Hematopoietic multipotent progenitor cell treated with erythropoietin and hydrocortisone succinate and interleukin-3 and kit ligand, for 17 days (in vitro differentiated cells): Measurements from ENCODE around the gene ZNF469.
"Not testable (repeated sequence)": the region's sequence is repeated elsewhere in the genome, so short reads cannot be mapped to it uniquely, and the experiment has no call there.

Source experiments
- DNase-seq: peaks from one replicate; pipeline ENCODE4 v3.0.0-alpha.2; 2015; ENCODE audit warnings: low spot score

The ZNF469 gene

DNA sequence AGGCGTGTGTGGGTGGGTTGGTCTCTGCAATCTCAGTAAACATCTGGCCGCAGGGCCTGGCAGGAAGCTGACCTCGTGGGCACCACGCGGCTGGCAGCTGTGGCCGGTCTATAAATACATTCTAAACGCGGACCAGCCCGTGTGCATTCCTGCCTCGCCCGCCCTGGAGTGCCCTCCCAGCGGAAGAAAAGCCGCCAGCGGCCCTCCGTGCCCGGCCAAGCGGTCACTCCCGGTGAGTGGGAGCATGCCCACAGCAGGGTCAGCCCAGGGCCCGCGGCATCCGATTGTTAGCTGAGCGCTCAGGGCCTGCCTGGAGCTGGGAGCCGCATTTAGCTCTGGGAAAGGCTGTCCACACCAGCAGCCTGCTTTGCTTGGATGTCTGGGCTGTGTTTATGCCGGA lies 10.3 kb downstream of the ZNF469 start:
- no peak for DNase-seq

DNA sequence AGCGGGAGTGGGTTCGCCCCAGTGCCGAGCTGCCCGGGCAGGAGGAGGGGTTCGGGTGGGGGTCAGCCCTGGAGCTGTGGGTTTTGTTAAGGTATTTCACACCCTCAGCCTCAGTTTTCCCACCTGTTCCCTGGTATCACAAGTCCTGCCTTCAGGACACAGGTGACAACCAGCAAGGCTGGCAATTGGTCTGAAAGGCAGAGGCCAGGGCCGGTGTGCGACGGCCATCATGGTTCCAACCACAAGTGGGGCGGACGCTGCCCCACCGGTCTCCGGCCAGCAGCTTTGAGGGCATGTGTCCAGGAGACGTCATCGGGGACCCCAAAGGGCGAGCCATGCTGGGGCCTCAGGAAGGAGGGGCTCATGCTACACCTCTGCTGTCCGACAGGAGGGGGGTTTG lies 10.8 kb downstream of the ZNF469 start:
- no peak for DNase-seq

DNA sequence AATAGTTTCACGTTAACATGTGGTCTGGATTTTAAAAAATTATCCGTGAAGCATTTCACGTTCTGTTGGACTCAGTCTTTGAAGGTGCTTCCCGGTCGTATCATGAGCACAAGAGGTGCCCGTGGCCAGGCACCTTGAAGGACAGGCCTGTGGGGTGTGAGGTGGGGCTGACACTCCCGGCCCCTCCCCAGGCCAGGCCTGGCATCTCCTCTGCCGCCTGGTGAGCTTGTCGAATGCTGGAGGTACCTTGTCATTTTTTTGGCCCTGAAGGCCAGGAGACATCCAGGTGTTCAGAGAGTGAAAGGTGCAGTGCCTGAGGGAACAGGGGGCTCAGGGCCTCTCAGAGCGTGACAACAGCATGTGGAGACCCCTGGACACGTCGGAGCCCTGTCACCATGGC lies 11.7 kb downstream of the ZNF469 start:
- no peak for DNase-seq

DNA sequence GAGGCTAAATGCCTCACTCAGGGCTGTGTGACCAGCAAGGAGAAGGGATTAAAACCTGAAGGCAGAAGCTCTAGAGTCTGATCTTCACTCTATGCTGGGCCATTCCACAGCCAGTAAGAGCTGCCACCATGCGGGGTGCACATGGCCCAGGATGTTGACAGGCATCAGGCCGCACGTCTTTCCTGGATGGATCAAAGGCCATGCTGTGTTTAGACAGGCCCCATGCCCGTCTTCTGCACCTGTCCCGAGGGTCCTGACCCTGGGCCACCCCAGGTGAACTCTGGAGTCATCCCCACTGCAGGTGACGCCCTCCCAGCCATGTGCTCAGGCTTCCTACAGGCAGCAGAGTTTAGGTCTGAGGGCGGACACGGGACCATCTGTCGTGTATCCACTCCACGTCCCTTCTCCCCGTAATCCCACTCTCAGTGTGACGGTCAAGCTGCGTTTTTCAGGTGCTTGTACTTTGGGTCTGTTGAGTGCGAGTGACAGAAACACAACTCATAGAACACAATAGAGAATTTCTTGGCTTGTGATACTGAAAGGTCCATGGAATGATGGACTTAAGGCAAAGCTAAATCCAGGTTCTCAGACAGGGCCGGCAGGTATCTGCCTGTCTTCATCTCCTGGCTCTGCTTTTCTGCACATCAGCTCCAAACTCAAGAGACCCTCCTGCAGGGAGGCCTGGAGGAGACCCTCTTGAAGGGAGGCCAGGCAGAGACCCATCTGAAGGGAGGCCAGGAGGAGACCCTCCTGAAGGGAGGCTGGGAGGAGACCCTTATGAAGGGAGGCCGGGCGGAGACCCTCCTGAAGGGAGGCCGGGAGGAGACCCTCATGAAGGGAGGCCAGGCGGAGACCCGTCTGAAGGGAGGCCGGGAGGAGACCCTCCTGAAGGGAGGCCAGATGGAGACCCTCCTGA lies 13.2 kb downstream of the ZNF469 start:
- no peak for DNase-seq

DNA sequence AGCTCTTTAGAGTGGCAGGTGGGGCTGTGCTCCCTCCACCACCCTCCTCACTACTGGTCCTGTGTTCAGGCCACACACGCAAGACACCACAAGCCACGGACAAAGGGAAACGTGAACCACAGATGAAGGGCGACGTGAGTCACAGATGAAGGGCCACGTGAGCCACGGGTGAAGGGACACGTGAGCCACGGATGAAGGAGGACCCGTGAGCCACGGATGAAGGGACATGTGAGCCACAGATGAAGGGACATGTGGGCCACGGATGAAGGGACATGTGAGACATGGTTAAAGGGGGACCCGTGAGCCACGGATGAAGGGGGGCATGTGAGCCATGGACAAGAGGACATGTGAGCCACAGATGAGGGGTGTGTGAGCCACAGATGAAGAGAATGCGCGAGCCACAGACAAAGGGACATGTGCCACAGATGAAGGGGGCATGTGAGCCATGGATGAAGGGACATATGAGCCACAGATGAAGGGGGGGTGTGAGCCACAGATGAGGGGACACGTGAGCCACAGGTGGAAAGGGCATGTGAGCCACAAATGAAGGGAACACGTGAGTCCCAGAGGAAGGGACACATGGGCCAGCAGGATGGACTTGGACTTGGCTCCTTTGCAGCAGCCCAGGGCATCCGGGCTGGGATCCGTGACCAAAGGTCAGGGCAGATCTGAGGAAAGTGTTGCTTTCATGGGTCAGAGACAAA lies 15.6 kb downstream of the ZNF469 start:
- DNase-seq = no peak

DNA sequence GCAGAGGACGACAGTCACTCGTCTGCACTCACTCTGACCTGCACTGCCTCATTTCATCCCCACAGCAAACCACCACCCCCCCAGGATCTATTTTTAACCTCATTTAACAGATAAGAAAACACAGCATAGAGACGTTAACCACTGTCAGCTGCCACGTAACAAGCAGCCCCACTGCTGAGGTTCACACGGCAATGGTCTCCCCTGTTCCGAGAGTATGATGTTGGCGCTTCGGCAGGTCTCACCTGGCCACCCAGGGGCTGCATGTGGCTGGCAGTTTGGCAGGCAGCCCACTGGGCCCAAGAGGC lies 16.1 kb downstream of the ZNF469 start:
- no peak for DNase-seq

DNA sequence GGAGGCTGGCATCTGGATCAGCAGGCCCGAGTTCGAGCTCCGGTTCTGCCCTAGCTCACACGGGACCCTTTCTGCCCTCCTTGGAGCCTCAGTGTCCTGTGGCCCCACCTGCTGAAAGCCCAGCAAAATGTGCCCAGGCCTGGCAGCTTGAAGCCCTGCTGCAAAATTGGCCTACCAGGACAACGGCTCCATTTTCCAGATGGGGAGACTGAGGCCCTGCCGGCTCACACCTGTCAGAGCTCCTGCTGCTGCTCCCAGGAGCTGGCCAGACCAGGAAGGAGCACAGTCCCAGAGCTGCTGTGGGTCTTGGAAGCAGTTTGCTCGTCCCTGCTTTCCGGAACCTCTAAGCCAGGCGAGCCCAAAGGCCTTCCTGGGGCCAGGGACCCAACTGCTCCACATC lies 17.4 kb downstream of the ZNF469 start:
- DNase-seq = no peak

DNA sequence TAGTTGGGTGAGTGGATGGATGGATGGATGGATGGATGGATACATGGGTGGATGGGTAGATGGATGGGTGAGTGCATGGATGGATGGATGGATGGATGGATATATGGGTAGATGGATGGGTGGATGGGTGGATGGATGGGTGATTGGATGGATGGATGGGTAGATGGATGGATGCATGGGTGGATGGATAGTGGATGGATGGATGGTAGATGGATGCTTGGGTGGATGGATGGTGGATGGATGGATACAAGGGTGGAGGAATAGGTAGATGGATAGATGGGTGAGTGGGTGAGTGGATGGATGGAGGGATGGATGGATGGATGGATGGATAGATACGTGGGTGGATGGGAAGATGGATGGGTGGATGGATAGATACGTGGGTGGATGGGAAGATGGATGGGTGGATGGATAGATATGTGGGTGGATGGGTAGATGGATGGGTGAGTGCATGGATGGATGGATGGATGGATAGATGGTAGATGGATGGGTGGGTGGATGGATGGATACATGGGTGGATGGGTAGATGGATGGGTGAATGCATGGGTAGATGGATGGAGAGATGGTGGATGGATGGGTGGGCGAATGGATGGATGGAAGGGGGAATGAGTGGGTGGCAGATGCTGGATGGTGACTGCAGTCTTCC lies 19.0 kb downstream of the ZNF469 start:
- DNase-seq = no peak

DNA sequence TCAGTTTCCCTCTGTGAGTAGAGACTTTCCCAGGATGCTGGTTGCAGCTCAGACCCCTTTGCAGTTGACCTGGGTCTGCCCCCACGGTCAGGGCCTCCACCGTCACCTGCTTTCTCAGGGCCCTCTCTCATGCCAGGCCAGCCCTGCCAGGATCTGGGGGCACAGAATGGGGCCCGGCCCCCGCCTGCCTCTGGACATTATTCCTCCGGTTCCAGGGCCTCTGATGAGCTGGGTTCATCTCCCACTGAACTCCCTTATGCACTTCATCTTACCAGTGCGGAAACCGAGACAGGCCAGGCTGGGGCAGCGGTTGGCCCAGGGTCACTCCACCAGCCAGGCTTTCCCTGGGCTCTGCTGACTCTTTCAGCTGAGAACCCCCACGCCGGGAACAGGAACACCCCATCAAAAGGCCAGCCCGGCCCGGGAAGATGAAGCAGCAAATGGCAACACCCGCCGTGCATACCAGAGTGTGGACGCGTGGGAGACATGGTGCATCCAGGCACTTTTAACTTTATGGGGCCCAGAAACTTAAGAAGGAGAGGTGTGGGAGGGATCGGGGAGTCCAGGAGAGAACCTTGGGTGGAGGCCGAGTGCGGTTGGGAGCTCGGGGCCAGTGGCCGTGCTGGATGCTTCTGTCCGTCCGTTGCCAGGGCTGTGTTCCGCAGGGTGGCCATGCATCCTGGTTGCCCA lies 19.9 kb downstream of the ZNF469 start:
- DNase-seq = no peak

DNA sequence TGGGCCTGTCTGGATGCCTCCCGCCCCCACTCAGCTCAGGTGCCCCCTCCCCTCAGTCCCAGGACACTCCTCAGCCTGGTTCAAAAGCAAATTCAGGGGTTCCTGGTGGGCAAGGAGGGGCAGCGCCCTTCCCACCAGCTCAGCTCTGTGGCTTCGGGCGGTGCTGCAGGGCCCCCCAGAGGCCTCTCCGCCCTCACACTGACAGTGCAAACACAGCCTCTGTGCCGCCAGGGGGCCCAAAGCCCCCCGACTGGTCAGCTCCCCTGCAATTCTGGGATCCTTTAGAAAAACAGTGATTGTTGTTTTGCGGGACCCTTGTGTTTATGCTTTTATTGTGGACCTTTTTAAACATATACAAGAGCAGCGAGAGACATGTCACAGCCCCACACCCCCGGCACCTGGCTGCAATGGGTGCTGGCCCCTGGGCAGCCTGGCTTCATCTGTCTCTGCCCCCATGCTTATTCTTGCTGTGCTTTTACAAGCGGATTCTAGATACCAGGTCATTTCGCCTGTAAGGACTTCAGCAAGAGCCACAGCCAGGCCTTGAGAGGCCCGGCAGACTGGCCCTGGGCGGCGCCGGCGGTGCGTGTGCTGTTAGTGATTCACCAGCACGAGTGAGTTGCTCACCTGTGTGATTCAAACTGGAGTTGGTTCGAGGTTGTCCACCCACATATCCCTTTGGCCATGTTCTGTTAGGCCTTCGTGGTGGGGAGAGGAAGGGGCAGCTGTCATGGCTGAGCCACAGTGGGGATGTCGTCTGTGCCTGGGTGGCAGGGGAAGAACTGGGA lies 21.2 kb downstream of the ZNF469 start:
- DNase-seq = no peak

DNA sequence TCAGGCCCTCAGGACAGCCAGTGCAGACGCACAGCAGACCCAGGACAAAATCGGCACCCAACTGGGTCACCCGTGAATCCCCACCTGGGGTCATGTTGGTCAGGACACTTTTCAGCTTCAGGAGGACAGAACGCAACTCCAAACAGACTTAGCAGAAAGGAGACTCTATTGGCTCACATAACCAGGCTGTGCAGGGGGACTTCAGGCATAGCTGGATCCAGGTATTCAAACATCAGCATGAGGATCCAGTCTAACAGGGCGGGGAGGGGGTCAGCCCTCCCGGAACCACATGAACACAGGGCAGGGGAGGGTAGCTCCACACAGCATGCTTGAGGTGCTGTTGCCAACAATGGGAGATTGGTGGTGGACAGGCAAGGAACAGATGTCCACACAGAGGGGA lies 22.0 kb downstream of the ZNF469 start:
- DNase-seq = no peak

DNA sequence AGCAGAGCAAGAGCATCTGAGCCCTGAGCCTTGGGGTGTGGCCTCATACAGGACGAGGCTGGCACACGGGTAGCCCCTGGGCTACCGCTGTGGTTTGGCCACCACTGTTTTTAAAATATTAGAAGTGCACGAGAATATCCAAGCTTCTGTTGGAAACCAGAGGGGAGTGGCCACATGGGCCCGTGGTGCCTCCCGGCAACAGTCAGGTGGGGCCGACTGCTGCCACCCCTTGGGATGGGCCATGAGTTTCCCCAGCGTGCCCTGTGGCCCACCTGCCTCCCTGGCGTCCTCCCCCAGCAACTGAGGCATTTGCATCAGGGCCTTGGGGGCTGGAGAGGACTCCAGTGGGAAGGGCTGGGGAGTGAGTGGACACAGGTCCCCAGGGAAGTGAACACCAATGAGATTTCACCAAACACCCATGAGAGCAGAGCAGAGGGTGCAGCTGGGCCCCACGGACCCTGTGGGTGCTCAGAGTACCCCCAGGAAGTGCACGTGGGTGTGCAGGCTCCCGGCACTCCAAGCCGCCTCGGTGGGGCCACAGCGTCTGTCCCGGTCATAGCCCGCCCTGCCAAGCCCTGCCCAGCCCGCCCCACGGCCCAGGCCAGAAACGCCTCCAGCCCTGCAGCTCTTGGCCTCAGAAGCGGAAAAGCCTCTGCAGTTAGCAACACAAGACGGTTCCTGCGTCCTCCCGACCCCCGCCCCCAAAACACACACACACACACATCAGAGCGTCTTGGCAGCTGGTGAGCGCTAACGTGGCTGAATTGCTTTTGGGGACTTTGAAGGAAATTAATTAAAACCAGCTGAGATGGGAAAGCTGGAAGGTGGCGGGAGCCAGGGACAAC lies 22.7 kb downstream of the ZNF469 start:
- no peak for DNase-seq

DNA sequence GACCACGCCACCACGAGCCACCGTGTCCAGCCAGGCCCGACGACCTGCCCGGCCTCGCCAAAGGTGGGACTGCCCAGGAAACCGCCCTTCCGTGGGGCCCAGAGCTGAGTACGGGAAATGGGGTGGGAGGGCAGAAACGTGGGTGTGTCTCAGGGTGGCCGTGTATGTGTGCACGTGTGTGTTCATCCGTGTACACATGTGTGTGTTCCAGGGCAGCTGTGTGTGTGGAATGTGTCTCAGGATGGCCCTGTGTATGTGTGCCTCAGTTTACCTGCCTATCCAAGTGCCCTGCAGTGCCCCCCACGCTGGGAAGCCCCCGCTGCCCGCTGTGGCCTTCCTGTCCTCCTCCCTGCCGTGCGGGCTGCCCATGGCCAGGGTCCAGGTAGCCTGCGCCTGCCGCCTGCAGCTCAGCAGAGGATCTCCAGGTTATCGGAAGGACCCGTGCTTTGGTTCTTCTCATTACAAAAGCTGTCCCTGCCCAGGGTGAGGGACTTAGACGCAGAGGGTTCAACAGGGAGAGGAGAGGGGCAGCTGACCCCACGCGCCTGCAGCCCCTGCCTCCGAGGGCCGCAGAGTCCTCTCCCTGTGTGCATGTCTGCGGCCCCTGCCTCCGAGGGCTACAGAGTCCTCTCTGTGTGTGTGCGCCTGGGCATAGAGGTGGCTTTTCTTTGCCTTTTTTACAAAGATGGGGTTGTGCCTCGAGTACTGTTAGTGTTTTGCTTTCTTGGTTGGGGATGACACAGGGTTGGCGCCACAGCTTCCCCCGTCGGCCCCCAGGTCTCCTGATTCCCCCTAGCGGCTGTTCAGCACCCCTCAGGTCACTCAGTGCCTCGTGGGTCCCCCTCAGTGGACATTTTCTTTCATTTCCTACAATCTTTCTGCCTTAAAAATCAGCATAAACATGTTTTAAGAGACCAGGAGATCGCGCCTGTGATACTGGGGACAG lies 23.6 kb downstream of the ZNF469 start:
- no peak for DNase-seq

DNA sequence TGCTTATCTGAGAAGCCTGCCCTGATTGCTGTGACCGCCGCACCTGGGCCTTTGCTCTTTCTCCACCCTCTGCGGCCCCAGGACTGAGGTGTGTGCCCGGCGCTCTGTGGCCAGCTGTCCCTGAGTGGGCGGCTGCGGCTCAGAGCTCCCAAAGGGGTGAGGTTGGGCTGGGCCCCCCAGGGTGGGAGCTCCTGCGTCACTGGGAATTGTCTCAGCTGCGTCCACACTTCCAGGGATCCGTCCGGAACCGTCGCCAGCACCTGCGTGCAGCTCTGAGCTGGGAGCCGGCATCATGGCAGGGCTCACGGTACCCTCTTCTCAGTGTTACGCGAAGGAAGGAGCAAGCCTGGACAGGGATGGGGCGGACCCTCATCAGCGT lies 24.3 kb downstream of the ZNF469 start:
- DNase-seq = no peak

DNA sequence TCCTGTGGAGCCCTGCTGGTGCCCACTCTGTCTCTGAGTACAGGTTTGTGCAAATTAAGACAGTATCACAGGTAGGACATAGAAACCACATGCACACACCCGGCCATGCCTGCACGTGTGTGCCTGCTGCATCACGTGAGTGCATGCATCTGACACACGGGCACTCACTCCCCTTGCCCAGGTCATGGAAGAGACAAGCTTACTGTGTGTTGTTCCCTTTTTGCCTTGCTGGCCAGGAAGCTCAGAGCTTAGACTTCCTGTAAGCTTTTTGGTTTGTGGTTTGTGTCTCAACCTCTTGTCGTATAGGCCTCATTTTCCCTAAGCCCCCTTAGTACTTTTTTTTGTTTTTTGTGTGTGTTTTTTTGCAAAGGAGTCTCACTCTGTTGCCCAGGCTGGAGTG lies 25.0 kb downstream of the ZNF469 start:
- no peak for DNase-seq

DNA sequence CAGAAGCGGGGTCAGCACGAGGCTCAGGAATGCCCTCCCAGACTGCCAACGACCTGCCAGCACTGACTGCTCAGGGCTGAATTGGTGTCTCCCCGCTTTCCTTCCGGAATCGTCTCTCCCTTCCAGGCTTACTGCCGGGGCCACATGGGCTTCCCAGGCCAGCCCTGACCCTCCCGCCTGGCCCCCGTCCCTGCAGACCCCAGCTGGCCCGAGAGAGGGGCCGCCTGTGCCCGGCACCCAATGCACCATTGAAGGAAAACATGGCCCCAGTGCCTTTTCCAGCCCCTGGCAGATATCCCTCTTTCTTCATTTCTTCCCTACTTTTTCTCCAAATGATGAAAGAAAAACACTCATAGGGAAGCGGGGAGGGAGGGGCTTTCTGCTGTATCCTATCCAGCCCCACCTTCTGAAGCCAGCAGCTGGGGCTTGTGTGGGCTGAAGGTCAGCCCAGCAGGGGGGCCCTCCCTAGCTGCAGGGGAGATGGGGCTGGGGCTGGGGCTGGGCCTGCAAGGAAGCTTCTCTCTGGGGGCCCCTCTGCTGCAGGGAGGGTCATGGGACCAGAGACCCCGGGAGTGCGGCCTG lies 25.9 kb downstream of the ZNF469 start:
- no peak for DNase-seq

DNA sequence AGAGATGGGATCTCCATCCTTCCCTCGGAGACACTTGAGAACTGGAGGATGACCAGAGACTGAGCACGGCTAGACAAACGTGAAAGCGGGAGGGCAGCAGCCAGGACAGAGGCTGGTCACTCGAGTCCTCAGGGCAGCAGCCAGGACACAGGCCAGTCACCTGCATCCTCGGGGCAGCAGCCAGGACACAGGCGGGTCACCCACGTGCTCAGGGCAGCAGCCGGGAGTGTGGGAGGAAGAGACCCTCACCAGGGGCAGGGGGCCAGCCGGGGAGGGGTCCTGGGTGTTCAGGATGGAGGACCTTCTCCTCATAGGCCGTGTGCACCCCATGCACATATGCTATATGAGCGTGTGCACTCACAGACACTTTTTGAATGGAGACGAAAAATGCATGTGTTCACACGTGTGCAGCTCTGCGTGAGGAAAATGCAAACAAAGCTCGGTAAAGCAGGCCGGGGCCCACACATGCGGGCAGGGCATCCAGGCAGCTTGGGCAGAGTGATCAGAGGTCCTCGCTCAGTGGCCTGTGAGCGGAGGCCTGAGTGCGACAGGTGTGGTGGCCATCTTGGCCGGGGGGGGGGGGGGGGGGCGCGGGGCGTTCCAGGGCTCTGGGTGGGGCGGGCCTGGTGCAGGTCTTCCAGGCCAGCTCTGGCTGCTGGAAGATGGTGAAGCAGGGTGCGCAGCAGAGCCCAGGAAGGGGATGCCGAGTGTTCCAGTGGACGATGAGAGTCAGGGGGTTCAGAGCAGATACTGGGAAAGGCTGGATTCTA lies 26.7 kb downstream of the ZNF469 start:
- no peak for DNase-seq

DNA sequence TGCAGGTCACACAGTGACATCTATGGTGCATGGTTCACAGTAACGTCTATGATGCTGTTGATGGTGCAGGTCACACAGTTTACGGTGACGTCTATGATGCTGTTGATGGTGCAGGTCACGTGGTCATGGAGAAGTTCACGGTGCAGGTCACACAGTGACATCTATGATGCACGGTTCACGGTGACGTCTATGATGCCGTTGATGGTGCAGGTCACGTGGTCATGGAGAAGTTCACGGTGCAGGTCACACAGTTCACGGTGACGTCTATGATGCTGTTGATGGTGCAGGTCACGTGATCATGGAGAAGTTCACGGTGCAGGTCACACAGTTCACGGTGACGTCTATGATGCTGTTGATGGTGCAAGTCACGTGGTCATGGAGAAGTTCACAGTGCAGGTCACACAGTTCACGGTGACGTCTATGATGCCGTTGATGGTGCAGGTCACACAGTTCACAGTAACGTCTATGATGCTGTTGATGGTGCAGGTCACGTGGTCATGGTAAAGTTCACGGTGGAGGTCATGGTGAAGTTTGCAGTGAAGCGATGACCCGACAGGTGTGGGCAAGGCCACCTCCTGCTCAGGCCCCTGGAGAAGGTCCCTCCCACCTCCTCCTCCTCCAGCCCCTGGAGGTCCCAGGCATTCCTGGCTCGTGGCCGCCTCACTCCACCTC lies 27.7 kb downstream of the ZNF469 start:
- not testable (repeated sequence) for DNase-seq
